H1 (cell line): Measurements from ENCODE around the gene AK8. TPM values are rescaled to one million over a fixed set of nuclear protein-coding genes. Genes with fewer than 3 reads are reported as not detected.

Experiments
- TAF7 ChIP-seq: optimal IDR thresholded peaks from 2 replicates; pipeline ENCODE3; 2011; ENCODE audit warnings: low read depth, mild to moderate bottlenecking, inconsistent platforms, low read length, moderate library complexity, borderline replicate concordance
- polyA plus RNA-seq, 7 experiments: library from polyadenylated mRNA; depleted of rRNA in 3 of 7; stranded (reverse) in 5 of 7; unstranded in 2 of 7; fragments of >200 nt in 5 of 7; fragments of 200-250 nt in 2 of 7; gene quantifications; 1 replicate in 5 of 7; 2 replicates in 1 of 7; 4 replicates in 1 of 7; pipeline versions ENCODE4 v1.2.1 to v1.2.3, GENCODE V29; 2011 to 2013; ENCODE audit warnings: missing spikeins in 2 of 7, mixed read lengths in 2 of 7
- total RNA-seq: library from RNA; stranded (reverse); fragmentation: NEBNext Ultra II Directional; extraction: Animal tissue kit (Norgen Biotek cat#: 25700); gene quantifications from 2 replicates; pipeline ENCODE4 v1.2.1, GENCODE V29; 2021

The AK8 gene
- total and polyA plus RNA-seq, 2 of the 8 experiments (the other 6 are each of a cell fraction or from before 2014, with no cell fraction given), result 0.35 to 0.48 TPM

DNA sequence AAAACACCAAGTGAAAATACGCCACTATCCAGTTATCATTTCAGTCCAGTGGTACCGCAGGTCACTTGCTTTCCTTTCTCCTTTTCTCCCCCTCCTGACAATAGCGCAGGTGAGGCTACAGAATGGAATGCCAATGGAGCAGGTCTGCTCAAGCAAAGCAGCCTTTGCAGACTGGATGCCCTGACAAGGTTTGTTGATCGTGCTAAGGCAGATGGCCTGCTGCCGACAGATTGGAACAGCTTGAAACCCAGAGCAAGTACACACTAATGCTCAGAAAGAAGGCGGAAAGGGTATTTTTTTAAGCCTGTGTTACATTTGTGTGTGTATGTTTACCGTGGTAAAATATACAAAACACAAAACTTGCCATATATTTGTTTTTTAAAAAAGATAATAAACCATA is 20.0 kb upstream of the AK8 start (continued):
- TF ChIP-seq TAF7, result no peak
